Coronary artery (tissue), 2 donors: ENCODE measurements around the gene TBC1D32.
"Not testable (repeated sequence)": the region's sequence is repeated elsewhere in the genome, so short reads cannot be mapped to it uniquely, and the experiment has no call there.

Experiments used
- DNase-seq: peaks from one replicate; pipeline ENCODE4 v3.0.0-alpha.2; 2017; ENCODE audit warnings: low spot score
- H3K27ac ChIP-seq, 2 donors: fragments of 200-600 bp; sonication (generic); one replicate each; pipeline ENCODE4 v1.5.1; 2016 to 2019
- H3K4me3 ChIP-seq: fragments of 200-600 bp; sonication (generic); 2 replicates; pipeline ENCODE4 v1.5.1; 2016; ENCODE audit warnings: mild to moderate bottlenecking, moderate library complexity
- TF ChIP-seq, protein P1 (sequence below): fragments of 200-600 bp; sonication (generic); IDR thresholded peaks from one replicate; pipeline ENCODE4 v1.5.1; 2019; ENCODE audit warnings: antibody characterized with exemption

The TBC1D32 gene

DNA sequence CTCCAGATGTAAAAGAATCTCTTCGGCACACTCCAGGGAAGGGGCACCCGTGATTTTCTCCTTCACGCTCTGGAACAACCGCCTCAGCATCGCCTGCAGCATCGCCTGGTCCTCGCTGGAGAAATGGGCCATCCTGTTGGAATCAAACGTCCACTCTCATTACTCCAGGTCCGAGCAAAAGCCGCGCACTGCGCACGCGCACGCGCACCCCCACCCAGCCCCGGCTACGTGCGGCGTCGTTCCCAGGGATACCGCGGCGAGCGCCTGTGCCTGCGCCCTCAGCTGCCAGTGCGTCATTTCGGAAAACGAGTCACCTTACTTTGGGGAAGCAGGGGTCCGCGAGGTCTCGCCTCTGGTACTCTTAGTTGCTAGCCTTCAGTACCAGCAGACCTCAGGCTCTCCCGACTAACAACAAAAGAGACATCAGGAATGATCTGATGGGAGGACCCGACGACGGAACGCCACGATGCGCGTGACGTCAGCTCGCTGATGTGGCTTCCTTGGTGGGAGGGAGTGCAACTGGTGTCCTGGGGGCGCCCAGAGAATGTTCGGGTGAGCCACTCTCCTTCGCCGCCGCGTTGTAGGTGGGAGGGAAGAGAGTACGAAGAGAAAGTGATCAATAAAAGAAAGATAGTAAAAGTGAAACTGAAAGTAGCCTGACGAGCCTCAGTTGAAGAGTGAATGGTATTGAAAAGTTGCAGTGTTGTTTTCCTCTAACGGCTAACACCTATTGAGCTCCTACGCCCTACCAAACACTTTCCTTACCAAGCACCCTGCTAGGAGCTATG lies at the start of gene TBC1D32:
TBC1D32 (minus strand) TSS at position 182 of the 788 bp plus-strand sequence; CDS start at position 132, 50 bp downstream.
- peak within 1 kb of the TSS; percentile 91 for H3K4me3 ChIP-seq
- peak within 1 kb of the TSS; percentile 90 to 96 for H3K27ac ChIP-seq
- TF ChIP-seq, protein P1, sequence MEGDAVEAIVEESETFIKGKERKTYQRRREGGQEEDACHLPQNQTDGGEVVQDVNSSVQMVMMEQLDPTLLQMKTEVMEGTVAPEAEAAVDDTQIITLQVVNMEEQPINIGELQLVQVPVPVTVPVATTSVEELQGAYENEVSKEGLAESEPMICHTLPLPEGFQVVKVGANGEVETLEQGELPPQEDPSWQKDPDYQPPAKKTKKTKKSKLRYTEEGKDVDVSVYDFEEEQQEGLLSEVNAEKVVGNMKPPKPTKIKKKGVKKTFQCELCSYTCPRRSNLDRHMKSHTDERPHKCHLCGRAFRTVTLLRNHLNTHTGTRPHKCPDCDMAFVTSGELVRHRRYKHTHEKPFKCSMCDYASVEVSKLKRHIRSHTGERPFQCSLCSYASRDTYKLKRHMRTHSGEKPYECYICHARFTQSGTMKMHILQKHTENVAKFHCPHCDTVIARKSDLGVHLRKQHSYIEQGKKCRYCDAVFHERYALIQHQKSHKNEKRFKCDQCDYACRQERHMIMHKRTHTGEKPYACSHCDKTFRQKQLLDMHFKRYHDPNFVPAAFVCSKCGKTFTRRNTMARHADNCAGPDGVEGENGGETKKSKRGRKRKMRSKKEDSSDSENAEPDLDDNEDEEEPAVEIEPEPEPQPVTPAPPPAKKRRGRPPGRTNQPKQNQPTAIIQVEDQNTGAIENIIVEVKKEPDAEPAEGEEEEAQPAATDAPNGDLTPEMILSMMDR: no peak
- peak; percentile 92 for DNase-seq

DNA sequence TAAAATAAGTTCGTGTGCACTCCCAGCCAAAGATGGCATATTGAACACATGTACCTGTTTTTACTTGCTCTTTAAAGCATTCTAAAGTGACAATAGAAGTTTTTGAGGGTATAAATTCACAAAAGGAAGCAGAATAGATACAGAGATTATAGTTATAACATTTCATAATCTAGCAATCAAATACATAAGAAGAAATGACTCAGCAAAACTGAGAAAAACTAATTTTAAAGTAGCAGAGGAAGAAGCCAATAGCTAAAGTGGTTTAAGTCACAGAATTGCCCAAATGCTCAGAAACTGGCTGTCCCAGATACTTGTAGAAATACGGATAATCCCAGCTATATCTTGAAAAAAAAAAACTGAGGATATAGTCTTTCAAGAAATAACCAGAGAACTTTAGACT lies 49.2 kb upstream of the TBC1D32 start:
- TF ChIP-seq, protein P1: no peak
- DNase-seq: no peak
- Histone ChIP-seq H3K27ac (no peak overlapping the region), H3K4me3 (no peak overlapping the region)

DNA sequence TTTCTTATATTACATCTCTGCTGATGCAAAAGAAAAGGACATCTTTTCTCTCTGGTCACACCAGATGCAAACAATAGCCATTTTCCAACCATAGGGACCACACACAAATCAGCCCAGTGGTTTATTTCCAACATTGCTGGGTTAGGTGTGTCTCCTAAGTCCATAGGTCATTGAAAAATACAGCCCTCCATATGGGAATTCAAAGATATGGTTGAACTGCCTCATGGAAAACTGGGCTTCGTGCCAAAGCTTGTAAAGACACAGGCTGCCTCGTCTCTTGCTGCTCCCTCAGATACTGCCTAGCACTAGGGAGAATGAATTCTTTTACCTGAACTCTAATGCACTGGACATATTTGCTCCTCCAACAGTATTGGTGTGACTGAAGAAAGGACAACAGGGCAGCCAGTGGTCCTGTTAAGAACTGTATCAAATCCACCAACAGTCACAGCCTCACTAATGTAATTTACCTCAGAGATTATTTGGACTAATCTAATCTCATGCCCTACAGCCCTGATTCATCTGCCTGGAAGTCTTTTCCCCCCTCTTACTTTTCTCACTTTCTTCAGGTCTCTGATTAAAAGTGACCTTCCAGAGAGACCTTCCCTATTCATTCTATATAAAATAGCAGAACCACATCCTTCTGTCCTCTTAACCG lies 48.3 kb upstream of the TBC1D32 start:
- TF ChIP-seq, protein P1: no peak
- Histone ChIP-seq H3K4me3 (no peak overlapping the region), H3K27ac (no peak overlapping the region)
- DNase-seq: no peak

GRCh38 chr6:121376411-121376810 lies 42.1 kb upstream of the TBC1D32 start:
- DNase-seq: no peak
- no peak overlapping the region for H3K27ac ChIP-seq
- TF ChIP-seq, protein P1: no peak
- H3K4me3 ChIP-seq: no peak overlapping the region

GRCh38 chr6:121374219-121374618 lies 39.9 kb upstream of the TBC1D32 start:
- H3K27ac ChIP-seq, H3K4me3 ChIP-seq, DNase-seq: not testable (repeated sequence)

GRCh38 chr6:121365536-121366521 lies 31.5 kb upstream of the TBC1D32 start:
- no peak for DNase-seq
- TF ChIP-seq, protein P1: no peak

DNA sequence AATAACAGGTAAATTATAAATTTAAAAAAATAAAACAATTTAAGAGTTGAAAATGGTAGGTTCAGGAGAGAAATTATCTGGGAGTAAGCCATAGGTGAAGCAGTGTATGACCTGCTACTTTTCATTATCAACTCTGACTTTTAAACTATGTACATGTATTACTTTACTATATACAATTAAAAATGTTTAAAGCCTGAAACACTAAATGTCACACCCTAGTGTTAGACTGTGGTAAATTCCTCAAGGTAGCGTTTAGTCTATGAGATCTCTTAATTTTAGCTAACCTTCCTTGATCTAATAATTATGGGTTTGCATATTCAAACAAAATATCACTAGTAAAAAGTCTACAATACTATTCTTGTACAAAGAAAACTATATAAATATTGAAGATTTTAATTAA lies 22.3 kb upstream of the TBC1D32 start:
- no peak for DNase-seq
- no peak overlapping the region for H3K27ac ChIP-seq
- TF ChIP-seq, protein P1: no peak
- H3K4me3 ChIP-seq: no peak overlapping the region

More at GRCh38 chr6:121365536-121366521, 31.5 kb upstream of the TBC1D32 start:
- no peak overlapping the region for H3K4me3 ChIP-seq
- H3K27ac ChIP-seq: no peak overlapping the region
